Activated T-cell treated with anti-CD3 and anti-CD28 coated beads for 4 hours (primary cell): ENCODE measurements around the gene SNCA.

Experiments used
- DNase-seq: peaks from one replicate; pipeline ENCODE4 v3.0.0-alpha.2; 2020

Gene SNCA

DNA sequence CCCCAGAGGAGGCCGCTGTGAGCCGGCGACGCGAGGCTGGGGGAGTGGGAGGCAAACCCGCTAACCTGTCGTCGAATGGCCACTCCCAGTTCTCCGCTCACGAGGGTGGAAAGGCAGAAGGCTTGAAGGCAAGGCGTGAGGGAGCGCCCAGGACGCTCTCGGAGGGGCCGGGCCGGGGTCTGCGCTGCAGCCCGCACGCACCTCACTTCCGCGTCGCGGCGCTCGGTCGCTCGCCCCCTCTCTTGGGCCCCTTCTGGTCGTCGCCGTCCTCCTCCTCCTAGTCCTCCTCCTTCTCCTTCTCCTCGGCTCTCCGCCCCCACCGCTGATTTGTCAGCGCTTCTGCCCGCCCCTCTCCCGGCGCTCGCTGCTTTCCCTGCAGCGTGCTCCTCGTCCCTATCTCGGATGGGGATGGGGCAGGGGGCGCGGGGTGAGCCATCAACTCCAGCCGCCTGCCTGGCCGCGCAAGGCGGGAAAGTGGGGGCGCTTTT is at the start of gene SNCA:
Gene SNCA, minus strand, starts transcription at position 265 of the 488 bp plus-strand sequence. CDS start 1,494 bp downstream, outside the sequence.
- no peak for DNase-seq

DNA sequence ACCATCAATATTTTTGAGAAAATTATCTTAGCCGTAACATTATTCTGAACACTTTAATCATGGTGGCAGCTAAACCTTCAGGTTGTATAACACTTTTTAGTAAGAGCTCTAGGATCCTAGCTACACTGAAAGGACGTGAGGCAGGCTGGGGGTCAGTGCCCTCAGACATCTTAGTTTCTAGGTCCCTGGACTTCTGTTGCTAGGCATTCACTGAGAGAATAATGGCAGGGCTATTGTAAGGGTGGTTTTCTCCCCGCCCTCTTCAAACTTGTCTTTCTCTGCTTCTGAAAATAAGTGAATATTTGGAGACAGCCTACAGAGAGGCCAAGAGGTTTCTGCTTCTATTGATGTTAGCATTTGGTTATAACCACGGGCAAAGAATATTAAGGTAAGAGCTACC is 42.3 kb upstream of the SNCA start:
- no peak for DNase-seq

DNA sequence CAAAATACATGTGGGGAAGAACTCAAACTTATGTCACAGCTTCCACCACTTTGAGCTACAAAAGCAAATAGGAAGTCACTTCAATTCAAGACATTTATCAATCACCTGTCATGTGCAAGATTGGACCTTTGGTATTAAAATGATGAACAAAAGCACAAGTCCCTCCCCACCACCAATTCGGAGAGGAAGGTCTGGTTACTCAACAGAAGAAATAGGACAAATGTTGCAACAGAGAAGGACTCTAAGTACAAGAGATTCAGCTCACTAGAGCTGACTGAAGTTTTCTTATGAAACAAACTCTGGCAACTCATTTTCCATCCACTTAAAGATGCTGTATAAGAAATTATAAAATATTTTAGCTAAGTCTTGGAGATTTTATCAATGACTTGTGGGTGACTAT is 41.6 kb upstream of the SNCA start:
- DNase-seq, result no peak

DNA sequence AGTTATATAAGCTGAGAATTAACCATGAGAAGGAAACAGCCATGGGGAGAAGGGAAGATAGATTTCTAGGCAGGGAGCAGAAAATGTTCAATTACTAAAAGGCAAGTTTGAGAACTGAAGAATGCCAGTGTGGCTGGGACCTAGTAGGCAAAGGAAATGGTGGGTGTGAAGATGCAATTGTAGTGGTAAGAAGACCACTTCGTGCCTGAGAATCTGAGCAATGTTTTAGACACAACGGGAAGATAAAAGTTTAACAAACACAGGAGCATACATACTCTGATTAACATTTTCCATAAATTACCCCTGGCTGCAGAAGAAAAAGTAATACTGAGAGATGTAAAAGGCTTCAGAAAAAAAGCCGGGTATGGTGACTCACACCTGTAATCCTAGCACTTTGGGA is 39.6 kb upstream of the SNCA start:
- DNase-seq, result no peak

DNA sequence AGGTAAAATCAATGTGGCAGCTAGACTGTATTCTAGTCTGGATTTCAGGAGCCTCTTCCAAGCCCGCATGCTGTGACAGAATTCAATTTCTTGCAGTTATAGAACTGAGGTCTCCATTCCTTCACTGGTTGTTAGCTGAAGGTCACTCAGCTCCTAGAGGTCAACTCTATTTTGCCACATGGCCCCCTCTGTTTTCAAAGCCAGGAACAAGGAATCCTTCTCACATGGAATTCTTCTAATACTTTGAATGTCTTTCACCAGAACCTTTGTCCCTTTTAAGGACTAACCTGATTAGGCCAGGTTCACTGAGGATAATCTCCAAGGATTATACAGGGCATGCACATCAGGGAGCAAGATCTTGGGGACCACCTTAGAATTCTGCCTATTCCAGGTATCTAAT is 34.2 kb upstream of the SNCA start:
- DNase-seq, result no peak

DNA sequence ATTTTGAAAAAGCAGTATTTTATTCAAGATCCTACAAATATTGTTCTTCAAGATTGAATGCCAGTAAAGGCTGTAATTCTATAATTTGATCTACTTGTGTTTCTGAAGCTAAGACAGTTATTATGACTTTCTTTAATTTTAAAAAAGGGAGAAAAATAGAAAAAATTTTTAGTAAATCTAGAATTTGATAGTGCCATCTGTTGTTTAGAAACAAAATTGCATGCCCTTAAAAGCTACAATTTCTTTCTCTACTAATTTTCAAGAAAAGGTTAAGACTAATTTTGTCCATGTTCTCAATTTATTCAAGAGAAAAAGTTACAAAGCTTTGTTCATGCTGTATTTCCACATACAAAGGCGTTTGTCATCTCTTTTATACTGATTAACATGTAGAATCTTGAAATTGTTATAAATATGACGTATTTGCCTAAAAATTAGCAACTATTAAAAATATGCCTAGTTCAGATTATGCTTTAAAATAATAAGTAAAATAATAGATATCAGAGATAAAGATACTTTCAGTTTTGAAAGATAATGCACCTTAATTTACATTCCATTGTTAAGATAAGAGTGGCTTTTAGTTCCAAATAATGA is 32.1 kb upstream of the SNCA start:
- DNase-seq, result no peak

DNA sequence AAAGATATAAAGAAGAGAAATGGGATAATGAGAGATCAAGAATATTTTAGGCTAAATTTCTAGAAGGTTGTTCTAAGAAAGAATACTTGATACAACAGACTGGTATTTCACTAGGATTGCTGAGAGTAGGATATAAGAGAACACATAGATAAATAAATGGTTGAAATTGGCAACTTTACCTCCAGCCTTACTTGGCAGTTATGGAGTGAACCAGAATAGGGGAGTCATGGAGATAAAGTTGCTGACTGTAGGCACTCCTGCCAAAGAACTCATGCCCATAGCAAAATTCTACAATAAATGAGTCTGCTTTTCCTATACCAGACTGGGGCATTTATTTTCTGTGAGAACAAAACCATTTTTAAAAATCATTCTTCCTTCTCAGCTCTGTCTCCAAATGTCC is 31.3 kb upstream of the SNCA start:
- DNase-seq, result no peak

DNA sequence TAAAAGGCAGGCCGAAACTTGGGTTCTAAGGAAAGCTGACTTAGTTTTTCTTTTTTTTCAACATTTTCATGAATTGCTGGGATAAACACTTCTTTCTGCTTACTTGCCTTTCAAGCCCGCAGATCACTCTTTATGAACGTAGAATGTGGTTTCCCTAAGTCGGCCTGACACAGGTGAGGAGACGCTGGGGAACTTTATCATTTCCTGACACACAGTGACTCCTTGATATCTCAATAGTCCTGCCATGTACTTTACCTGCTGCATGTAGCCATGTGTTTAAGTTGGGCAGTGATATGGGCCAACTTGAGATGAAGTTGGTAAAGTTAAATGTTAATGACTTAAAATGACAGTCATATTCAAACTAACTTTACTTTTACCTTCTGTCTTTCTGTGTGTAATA is 26.6 kb upstream of the SNCA start:
- DNase-seq, result no peak

DNA sequence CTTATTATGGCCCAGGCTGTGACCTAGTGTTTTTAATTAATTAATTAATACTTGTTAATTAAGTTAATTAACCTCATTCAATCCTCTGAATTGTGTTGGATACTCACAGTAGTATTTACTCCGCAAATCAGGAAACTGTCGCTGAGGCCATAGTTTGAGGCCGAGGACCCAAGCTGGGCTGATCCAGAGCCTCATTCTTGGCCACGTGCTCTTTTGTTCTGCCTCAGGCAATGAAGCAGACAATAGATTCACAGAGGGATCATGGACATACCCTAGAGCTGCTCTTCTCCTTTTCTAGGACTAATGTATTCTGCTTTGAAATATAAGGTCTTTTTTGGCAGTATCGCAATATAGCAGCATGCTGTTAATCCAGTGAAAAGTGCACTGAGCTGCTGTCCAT is 24.0 kb upstream of the SNCA start:
- no peak for DNase-seq

DNA sequence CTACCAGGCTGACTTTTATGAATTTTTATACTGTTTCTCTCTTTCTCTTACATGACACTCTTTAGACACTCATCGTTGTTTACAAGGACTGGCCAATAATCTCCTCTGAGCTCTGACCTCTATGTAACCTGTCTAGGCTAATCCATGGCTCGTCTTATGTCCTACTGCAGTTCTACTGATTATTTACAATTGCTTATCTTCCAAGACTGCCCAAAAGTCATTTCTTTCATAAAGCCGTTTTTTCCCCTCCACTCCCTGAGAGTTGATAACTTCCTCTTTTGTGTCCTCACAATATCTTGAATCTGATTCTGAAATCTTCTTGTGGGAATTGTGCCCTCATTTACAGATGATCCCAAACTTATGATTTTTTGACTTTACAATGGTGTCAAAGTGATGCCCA is 18.3 kb upstream of the SNCA start:
- no peak for DNase-seq

DNA sequence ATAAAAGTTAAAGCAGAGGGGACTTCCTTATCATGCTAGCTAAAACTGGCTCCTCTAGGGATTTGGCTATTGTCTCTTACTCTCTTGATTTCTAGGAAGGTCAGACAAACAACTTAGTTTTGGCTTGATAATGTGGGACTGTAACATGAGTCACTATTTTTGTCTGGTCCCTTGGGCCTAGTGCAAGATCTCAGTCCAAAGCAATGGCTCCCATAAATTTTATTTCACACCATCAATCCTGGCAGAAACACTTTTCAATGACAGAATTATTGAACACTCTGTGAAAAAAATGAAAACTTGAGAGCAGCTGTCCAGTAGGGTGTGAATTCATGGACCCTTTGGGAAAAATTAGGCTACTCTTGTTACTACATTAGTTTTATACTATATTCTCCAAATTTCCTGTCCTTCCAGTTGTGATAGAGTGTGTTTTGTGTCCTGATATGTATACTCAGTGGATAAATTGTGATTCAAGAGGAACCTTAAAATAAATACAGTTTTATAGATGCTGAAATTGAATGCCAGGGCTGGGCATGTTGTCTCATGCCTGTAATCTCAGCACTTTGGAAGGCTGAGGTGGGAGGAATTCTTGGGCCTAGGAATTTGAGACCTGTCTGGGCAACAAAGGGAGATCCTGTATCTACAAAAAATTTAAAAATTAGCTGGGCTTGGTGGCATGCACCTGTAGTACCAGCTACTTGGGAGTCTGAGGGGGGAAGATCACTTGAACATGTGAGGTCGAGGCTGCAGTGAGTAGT is 10.8 kb upstream of the SNCA start:
- no peak for DNase-seq

DNA sequence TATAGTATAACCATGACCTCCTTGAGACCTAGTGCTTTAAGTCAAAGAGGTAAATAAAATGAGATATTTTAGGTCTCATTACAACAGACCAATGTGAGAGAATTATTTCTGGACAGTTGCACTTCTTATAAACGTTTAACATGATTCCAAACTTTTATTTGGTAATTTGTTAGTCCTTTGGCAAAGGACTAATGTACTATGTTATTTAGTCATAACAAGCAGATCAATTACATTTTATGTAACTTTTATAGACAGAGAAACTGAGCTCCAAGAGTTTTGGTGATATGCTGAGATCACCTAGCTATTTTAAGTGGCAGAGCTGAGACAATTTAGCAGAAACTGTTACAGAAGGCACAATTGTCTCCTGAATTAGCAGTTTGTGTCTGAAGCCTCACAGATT is 2.6 kb upstream of the SNCA start:
- no peak for DNase-seq

DNA sequence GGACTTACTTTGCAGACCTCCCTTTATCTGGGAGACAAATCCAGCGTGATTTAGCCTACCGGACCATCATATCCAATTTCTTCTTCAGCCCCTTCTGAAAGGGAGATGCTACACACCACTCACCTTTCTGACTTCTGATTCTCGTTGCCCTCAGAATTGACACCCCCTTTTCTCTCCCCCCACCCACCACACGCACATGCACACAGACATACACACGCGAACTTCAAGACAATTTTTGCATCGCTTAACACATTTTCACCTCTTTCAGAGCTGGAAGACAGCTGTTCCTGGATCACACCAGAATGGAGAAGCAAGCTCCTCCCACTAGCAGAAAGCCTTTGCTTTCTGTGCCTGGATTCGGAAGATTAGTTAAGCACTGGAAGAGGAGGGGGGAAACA is 1.0 kb upstream of the SNCA start:
- no peak for DNase-seq

DNA sequence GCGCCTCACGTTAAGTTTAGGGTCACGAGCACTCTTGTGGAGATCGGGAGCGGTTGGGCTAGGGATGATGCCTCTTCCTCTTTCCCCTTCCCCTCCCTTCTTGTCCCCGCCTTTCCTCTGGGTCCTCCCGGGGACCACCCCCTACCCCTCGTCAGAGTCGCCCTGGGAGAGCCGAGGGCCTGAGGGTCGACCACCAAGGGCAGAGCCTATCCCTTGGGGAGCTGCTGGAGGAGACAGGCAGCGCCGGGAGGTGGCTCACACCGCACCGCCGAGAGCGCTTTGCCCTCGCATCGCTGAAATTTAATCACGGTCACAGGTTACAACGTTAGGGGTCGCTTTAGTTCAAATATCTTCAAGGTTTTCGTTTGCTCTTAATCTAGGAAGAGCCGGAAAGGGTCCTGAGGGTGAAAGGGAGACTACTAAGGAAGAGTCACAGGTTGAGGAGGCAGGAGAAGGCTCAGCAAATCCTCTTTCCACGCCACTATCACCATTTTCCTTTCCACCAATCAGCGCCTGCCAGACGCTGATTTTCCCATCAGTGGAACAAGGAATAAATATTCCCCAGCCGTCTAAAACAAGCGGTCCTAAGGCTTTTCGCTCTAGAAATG is 528 bp upstream of the SNCA start:
- no peak for DNase-seq

DNA sequence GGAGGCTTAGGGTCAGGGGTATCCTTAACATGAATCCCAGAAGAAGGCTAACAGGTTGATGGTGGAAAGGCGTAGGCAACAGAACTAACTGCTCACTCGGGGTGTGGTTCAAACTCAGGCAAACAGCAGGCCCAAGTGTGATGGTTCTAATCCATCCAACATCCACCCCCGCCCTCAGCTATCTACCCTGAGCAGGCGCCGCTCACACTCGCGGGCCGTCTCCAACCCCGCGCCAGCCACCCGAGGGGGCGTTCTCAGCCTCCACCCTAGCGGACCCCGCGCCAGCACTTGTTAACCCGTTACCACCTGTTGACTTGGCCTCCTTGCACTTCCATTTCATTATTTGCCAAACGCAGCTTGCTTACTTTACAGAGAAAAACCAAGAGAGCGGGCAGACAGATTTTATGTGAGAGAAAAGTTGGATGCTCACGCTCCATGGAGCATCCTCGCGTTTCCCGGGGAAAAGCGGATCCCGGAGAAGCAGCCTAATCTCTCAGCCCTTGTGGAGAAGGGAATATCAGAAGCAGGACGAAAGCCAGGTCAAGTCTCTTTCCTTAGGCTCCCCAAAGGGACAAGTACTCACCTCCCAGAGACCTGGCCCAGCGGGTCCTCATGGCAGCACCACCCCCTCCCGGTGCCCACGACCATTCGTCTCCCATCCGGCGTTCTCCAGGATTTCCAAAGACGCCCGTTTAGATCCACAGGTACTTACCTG is 773 bp downstream of the SNCA start:
- DNase-seq, result no peak

DNA sequence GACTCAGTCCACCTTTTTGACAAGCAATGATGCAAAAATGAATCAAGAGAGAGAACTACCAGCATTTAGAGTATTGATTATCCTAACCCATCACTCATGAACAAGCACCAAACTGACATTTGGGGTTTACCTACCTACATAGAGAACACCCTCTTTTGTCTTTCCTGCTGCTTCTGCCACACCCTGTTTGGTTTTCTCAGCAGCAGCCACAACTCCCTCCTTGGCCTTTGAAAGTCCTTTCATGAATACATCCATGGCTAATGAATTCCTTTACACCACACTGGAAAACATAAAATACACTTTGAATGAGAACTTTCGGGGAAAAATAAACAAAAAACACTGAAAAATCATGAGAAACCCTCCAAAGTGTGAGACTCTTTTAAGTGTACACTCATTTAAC is 1.5 kb downstream of the SNCA start:
- DNase-seq, result no peak

DNA sequence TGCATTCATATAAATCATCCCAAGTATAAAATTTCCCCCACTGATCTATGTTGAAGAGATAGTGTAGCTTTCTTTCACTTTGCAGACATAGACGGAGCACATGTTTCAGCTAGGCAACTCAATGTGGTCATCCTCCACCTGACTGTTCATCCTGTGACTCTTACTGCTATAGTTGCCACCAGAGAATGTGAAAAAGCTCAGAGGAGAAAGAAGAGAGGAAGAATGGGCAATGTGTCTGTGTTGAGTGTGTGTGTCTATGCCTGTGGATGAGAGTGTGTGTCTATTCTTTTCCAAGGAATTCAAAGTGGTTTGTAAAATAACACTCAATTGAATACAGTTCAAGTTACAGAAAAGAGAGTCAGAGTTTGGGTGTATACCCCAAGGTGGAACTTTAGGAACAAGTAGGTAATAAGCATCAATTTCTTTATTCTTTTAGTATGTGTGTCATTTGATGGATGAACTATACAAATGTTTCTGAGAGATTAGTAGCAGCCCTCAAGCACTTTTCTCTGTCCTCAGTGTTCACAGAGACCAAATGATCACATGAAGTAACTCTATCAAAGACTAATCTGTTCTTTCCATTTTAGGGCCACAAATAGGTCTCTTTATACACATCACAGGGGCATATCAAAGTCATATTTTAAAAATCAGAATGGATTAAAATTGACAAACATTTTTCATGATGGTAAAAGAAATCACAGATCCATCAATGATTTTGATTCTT is 2.3 kb downstream of the SNCA start:
- DNase-seq, result no peak

DNA sequence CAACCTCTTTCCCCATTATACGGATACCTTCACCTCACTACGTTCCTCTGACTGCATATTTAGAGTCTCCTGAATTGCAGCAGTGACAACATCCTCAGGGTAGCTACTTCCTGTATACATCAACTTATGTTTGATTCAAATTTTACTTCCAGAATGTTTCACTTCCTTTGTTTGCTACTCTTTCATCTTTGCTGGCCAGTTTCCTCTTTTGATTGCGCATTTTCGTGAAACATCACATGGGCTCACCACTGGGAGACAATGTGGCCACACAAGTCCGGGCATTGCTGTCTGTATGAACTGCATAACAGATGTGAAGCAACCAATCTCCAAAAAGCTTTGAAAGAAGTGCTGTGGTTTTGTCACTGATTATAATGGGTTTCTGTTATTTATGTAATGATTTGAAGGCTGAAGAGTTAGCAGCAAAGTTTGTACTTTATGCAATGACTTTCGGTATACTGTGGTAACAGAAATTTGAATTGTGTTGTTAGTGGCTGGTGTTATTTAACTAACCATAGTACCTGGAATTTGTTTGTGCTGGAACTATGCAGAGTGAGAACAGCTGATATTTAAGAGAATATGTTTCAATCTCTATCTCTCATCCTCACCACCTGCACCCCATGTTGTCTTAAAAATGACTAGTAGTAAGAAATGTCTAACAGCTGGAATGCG is 7.4 kb downstream of the SNCA start:
- DNase-seq, result no peak

DNA sequence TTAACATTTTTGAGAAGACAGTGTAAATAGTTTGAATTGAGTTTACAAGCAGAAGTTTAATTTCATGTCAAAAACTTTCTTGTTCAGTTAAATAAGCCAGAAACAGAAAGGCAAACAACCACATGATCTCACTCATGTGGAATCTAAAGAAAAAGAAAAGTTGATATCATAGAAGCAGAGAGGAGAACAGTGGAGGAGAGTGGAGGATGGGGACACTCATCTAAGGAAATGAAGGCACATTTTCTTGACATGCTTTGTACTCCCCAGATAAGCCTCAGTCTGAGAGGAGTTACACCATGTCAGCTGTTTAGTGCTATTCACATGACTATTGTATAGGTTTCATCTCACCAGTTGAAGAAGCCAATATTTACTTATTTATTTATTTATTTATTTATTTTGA is 13.5 kb downstream of the SNCA start:
- no peak for DNase-seq

DNA sequence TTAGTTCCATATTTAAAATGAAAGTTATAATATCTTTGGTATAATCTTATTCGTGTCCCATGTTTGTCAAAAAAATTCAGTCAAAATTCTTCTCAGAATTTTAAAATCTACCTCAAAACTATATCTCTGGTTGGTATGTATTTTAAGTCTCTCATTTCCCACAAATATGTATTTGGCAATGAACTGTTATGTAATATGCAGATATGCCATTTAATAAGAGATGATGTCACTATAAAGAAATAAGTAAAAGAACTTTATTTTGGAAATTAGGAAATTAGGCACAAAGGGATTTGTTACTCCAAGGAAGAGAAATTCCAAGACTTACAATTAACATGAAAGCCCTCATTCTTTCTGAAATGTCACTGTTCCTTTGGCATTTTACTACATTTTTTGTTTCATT is 15.3 kb downstream of the SNCA start:
- no peak for DNase-seq

DNA sequence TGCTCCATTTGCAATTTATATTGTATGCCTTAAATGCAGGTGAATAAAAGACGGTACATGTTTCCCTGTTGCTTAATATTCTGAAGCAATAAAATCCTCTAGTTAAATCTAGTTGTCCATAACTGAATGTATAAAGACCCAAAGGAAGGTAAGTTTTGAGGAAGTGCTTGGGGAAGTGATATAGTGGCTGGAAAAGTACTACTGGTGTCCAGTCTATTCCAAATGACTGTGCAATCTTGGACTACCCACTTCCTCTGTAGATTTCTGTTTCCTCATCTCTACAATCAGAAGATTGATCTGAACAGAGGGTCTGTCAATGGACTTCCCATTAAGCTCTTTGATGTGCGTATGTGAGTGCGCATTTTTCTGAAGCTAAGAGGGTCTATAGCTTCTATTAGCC is 17.0 kb downstream of the SNCA start:
- no peak for DNase-seq

DNA sequence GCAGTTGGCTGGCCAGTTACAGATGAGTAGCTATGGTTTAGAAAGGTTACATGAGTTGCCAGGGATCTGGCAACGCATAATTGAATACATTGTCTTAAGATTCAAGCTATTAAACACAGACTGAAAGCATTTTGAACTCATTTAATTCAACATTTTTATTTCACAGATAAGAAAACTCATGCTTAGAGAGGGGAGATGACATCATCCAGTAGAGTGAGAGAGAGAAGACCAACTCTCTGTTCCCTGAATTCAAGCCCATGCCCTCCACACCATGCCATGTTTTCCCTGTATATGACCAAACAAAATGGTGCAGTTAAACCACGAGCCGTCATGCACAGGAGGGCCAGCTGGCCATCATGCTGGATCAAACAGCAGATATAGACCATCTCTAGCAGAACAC is 22.6 kb downstream of the SNCA start:
- DNase-seq, result no peak

DNA sequence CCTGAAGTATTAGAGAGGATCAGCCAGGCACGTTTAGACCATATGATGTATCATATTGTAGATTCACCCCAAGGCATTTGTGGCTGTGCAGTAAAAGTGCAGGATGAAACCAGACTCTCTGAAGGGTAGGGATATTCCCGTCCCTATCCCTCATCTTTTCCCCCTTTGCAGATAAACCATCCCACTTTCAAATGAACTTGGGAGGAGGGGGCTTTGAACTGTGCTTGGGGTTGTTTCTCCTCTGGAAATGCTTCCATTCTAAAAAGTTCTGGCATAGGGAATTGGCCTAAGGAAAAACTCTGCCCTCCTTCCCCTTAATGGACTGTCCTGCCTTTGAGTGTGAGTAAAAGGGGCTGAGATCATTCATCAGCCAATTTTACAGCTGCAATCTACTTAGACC is 23.8 kb downstream of the SNCA start:
- no peak for DNase-seq
